Heart left ventricle (tissue), 16 donors: ENCODE results near the gene CLN6. TPM values are rescaled to one million over a fixed set of nuclear protein-coding genes. Genes with fewer than 3 reads are reported as not detected.
A peak's percentile ranks its signal among the peaks of the same experiment; 100 is the strongest.

Experiments used
- ATAC-seq, 4 donors: fragments of 200-7000 bp; cut with Tn5 transposase; one replicate each; pipeline ENCODE4 v1.9.1; 2020 to 2022; ENCODE audit warnings: moderate library complexity in 4 of 4, mild to moderate bottlenecking in 3 of 4, moderate number of reproducible peaks in 1 of 4
- DNase-seq, 5 donors: peaks; one replicate each; pipeline ENCODE4 v3.0.0-alpha.2; 2020
- H3K27ac ChIP-seq, 12 donors: fragments of 200-600 bp; sonication (generic) in 4 of 12; one replicate each; pipeline versions ENCODE4 v1.5.0 to v1.8.0; 2016 to 2022; ENCODE audit warnings: mild to moderate bottlenecking in 2 of 12
- H3K27me3 ChIP-seq, 9 donors: fragments of 200-600 bp; sonication (generic) in 2 of 9; one replicate each; pipeline versions ENCODE4 v1.5.1 to v1.8.0; 2016 to 2022; ENCODE audit warnings: mild to moderate bottlenecking in 3 of 9
- H3K36me3 ChIP-seq, 9 donors: fragments of 200-600 bp; sonication (generic) in 2 of 9; one replicate each; pipeline versions ENCODE4 v1.5.0 to v1.8.0; 2018 to 2022; ENCODE audit warnings: mild to moderate bottlenecking in 2 of 9
- H3K4me1 ChIP-seq, 12 donors: fragments of 200-600 bp; sonication (generic) in 4 of 12; one replicate each; pipeline versions ENCODE4 v1.5.0 to v1.8.0; 2016 to 2022; ENCODE audit warnings: mild to moderate bottlenecking in 3 of 12
- H3K4me3 ChIP-seq, 12 donors: fragments of 200-600 bp; sonication (generic) in 4 of 12; one replicate each; pipeline versions ENCODE4 v1.5.0 to v1.8.0; 2017 to 2022; ENCODE audit warnings: mild to moderate bottlenecking in 9 of 12, moderate library complexity in 4 of 12
- H3K9me3 ChIP-seq, 12 donors: fragments of 200-600 bp; sonication (generic) in 4 of 12; one replicate each; pipeline versions ENCODE4 v1.5.0 to v1.8.0; 2016 to 2022; ENCODE audit warnings: mild to moderate bottlenecking in 1 of 12
- CTCF ChIP-seq, 12 donors: fragments of 200-600 bp; sonication (generic) in 4 of 12; IDR thresholded peaks; one replicate each; pipeline versions ENCODE4 v1.5.0 to v1.8.0; 2018 to 2022; ENCODE audit warnings: antibody characterized with exemption in 12 of 12, mild to moderate bottlenecking in 5 of 12
- POLR2A ChIP-seq, 2 donors: fragments of 450-650 bp; IDR thresholded peaks; one replicate each; pipeline ENCODE4 v1.6.1; 2017; ENCODE audit warnings: antibody characterized with exemption in 2 of 2, mild to moderate bottlenecking in 2 of 2, moderate library complexity in 2 of 2
- WGBS, 4 donors: extraction: QIAGEN DNeasy Blood & Tissue Kit in 2 of 4; methylation state at CpG; one replicate each; pipeline versions ENCODE4 v1.1.5 to v1.1.7; 2013 to 2018; 5-methylcytosine and 5-hydroxymethylcytosine counted together
- intact Hi-C, 10 donors: fragments of 100-400 bp; cut with DNase I; formaldehyde crosslinking; loops; one replicate each; pipeline versions ENCODE4 v1.11.1 to v1.14.2; 2022
- polyA plus RNA-seq, 2 donors: library from polyadenylated mRNA; stranded (reverse); fragments of 200-250 nt; gene quantifications; one replicate each; pipeline ENCODE4 v1.2.3, GENCODE V29; 2013
- total RNA-seq, 9 donors: library from RNA; depleted of rRNA in 2 of 9; stranded (reverse); fragments of >200 nt in 2 of 9; fragmentation: NEBNext Ultra II Directional in 3 of 9; extraction: Animal tissue kit (Norgen Biotek cat#: 25700) in 3 of 9; gene quantifications; one replicate each; pipeline versions ENCODE4 v1.1.0 to v1.2.4, GENCODE V29; 2016 to 2023
- donor health status: ischemic (EF 13 %, LVEDD 7.1; RV severe dilation, severe dysfunction).
- donor health status: healthy with polysubstance abuse.
- donor health status: DM: no; HTN: yes; CAD: no.
- donor health status: DM: no; HTN: no; CAD: no.
- donor health status: ischemic (EF 25% LVEDD 6.9; RV normal size, moderate dysfunction).
- donor health status: ischemic (EF 25% LVEDD 5.7; RV mildly dilated, moderate dysfunction).
- donor health status: healthy.
- donor health status: DM: yes; HTN: yes; CAD: no.
- donor health status: ischemic (EF 35%, LVEDD 5.7; RV mildly dilated, moderate dysfunction).
- donor health status: nonischemic (EF 11% LVEDD 7.7; RV severe dilation, severe dysfunction).
- donor health status: DM: yes; HTN: yes; CAD: no.
- donor health status: PGD.
- donor health status: ischemic (EF 29% LVEDD 5.4; RV normal size, mild dysfunction).
- donor health status: nonischemic (EF 23%, LVEDD 6.1; RV moderate dilation, normal function).

Gene CLN6
- total and polyA plus RNA-seq, 11 donors: 5.6 to 24.1 (median 8.9) TPM

- Histone ChIP-seq H3K27ac (peak overlapping the region in 1 of 12 donors; percentile 8), H3K4me3 (no peak overlapping the region), H3K36me3 (peaks cover 0 to 90% (median 75%) of the 10 kb centered on the region in 9 donors), H3K27me3 (no peaks in the 10 kb centered on the region), H3K4me1 (peaks cover 0 to 33% (median 20%) of the 10 kb centered on the region in 12 donors), H3K9me3 (no peaks in the 10 kb centered on the region)
- 88 to 96% (median 93%) methylated on average over 5 of the region's 5 CpGs for WGBS, 4 donors
- DNase-seq: no peak
- intact Hi-C loops: no loop called here
- ATAC-seq: no peak
- TF ChIP-seq POLR2A (IDR thresholded peaks at IDR 0.05) (no peak), CTCF (IDR thresholded peaks at IDR 0.05) (no peak)
These were observed 44.7 kb downstream of the CLN6 start for GRCh38 chr15:68184616-68185480.

GRCh38 chr15:68183616-68184315 is 45.8 kb downstream of the CLN6 start:
- TF ChIP-seq POLR2A (IDR thresholded peaks at IDR 0.05): no peak
- TF ChIP-seq CTCF (IDR thresholded peaks at IDR 0.05): no peak
- WGBS, 4 donors: 89 to 93% (median 91%) methylated on average over 5 of the region's 5 CpGs
- DNase-seq (no peak), ATAC-seq (no peak)
- Histone ChIP-seq H3K9me3 (no peaks in the 10 kb centered on the region), H3K27me3 (no peaks in the 10 kb centered on the region), H3K27ac (no peak overlapping the region), H3K4me1 (peaks cover 0 to 33% (median 20%) of the 10 kb centered on the region in 12 donors), H3K4me3 (no peak overlapping the region), H3K36me3 (peaks cover 0 to 90% (median 77%) of the 10 kb centered on the region in 9 donors)
- intact Hi-C loops: no loop called here

- intact Hi-C loops: no loop called here
- H3K4me1 ChIP-seq: peaks cover 0 to 9% (median 0%) of the 10 kb centered on the region in 12 donors
- peaks cover 0 to 97% (median 82%) of the 10 kb centered on the region in 9 donors for H3K36me3 ChIP-seq
- no peak overlapping the region for H3K4me3 ChIP-seq
- no peaks in the 10 kb centered on the region for H3K9me3 ChIP-seq
- TF ChIP-seq POLR2A (IDR thresholded peaks at IDR 0.05): no peak
- TF ChIP-seq CTCF (IDR thresholded peaks at IDR 0.05): no peak
- H3K27ac ChIP-seq: peak overlapping the region in 2 of 12 donors; percentile 2 to 25
- DNase-seq: no peak
- H3K27me3 ChIP-seq: no peaks in the 10 kb centered on the region
- peak in 1 of 4 donors; percentile 52 for ATAC-seq
These were observed 51.8 kb downstream of the CLN6 start for GRCh38 chr15:68177742-68178141.

GRCh38 chr15:68176601-68177000 is 52.9 kb downstream of the CLN6 start:
- intact Hi-C loops: no loop called here
- DNase-seq (no peak), ATAC-seq (no peak)
- peaks cover 0 to 9% (median 0%) of the 10 kb centered on the region in 12 donors for H3K4me1 ChIP-seq
- TF ChIP-seq CTCF (IDR thresholded peaks at IDR 0.05) (no peak), POLR2A (IDR thresholded peaks at IDR 0.05) (no peak)
- H3K4me3 ChIP-seq: no peak overlapping the region
- 90 to 96% (median 96%) methylated on average over 3 of the region's 3 CpGs for WGBS, 4 donors
- no peak overlapping the region for H3K27ac ChIP-seq
- no peaks in the 10 kb centered on the region for H3K27me3 ChIP-seq
- no peaks in the 10 kb centered on the region for H3K9me3 ChIP-seq
- peaks cover 0 to 93% (median 74%) of the 10 kb centered on the region in 9 donors for H3K36me3 ChIP-seq
